Endothelial cell of umbilical vein (primary cell): ENCODE results near the gene LRCH2. TPM values are rescaled to one million over a fixed set of nuclear protein-coding genes. Genes with fewer than 3 reads are reported as not detected.

Experiments used
- BruUV-seq: library from RNA; stranded (reverse); fragments of 400-500 nt; replicated peaks from 2 replicates; lab custom pipeline; 2021; lab: Mats Ljungman, UMichigan
- CTCF ChIA-PET: fragments of 300-600, 350-600 bp; sonication (Branson Sonifier 250); formaldehyde crosslinking; loops from one replicate; lab custom pipeline; 2021; ENCODE audit warnings: antibody characterized with exemption, inconsistent platforms; lab: Charles Lee
- POLR2A ChIA-PET: fragments of 300-600, 350-600 bp; sonication (Branson Sonifier 250); formaldehyde crosslinking; loops from one replicate; lab custom pipeline; 2021; ENCODE audit warnings: antibody characterized with exemption, inconsistent platforms; lab: Charles Lee
- DNase-seq: peaks from one replicate; pipeline ENCODE4 v3.0.0-alpha.2; 2011; ENCODE audit warnings: low read depth, low spot score
- FAIRE-seq: peaks from 2 replicates; lab custom pipeline; 2011; peaks lifted over from hg19 to GRCh38; lab: Jason Lieb, UNC
- H2AFZ ChIP-seq: 2 replicates; pipeline ENCODE4 v1.6.0; 2012; ENCODE audit warnings: low read depth, low read length, control low read depth, inconsistent platforms
- H3K27ac ChIP-seq: 2 replicates; pipeline ENCODE4 v1.5.1; 2011; ENCODE audit warnings: low read depth, mild to moderate bottlenecking, control low read depth, low read length, moderate library complexity; ENCODE audit not compliant: insufficient read depth
- H3K27me3 ChIP-seq, 2 experiments: 2 replicates each; pipeline versions ENCODE4 v1.6.0 to v1.6.1; 2011; ENCODE audit warnings: low read length in 2 of 2, mixed read lengths in 1 of 2; ENCODE audit not compliant: control insufficient read depth in 2 of 2, insufficient read depth in 2 of 2
- H3K36me3 ChIP-seq, 2 experiments: 2 replicates in 1 of 2; 3 replicates in 1 of 2; pipeline ENCODE4 v1.5.1; 2011; ENCODE audit warnings: low read length in 2 of 2, mild to moderate bottlenecking in 1 of 2, moderate library complexity in 1 of 2; ENCODE audit not compliant: control insufficient read depth in 2 of 2, insufficient read depth in 2 of 2; ENCODE audit errors: extremely low read depth in 1 of 2
- H3K4me1 ChIP-seq: 3 replicates; pipeline ENCODE4 v1.5.1; 2011; ENCODE audit warnings: mild to moderate bottlenecking, low read length; ENCODE audit not compliant: control insufficient read depth, insufficient read depth; ENCODE audit errors: extremely low read depth
- H3K4me2 ChIP-seq: 2 replicates; pipeline ENCODE4 v1.6.1; 2011; ENCODE audit warnings: low read length, control low read depth, mixed read lengths; ENCODE audit not compliant: insufficient read depth
- H3K4me3 ChIP-seq, 3 experiments: fragments of 200-600 bp in 1 of 3; sonication (generic), shearing (Covaris generic) in 1 of 3; replicated peaks in 1 of 3; 2 replicates each; pipeline ENCODE4 v1.5.1; 2011 to 2016; ENCODE audit warnings: control low read depth in 3 of 3, low read length in 3 of 3, mild to moderate bottlenecking in 2 of 3, inconsistent platforms in 1 of 3, low read depth in 1 of 3, moderate library complexity in 1 of 3; ENCODE audit not compliant: insufficient read depth in 1 of 3
- H3K79me2 ChIP-seq: 2 replicates; pipeline ENCODE4 v1.6.0; 2012; ENCODE audit warnings: low read length, inconsistent platforms; ENCODE audit not compliant: control insufficient read depth, insufficient read depth
- H3K9ac ChIP-seq: replicated peaks from 2 replicates; pipeline ENCODE3; 2011; ENCODE audit warnings: low read length, control low read depth; ENCODE audit not compliant: insufficient read depth; ENCODE audit errors: extremely low read depth
- H3K9me1 ChIP-seq: replicated peaks from 3 replicates; pipeline ENCODE4 v1.6.0; 2011; ENCODE audit warnings: mild to moderate bottlenecking, low read length; ENCODE audit not compliant: control insufficient read depth, insufficient read depth; ENCODE audit errors: extremely low read depth
- H3K9me3 ChIP-seq: replicated peaks from 2 replicates; pipeline ENCODE4 v1.5.1; 2012; ENCODE audit warnings: low read length, inconsistent platforms; ENCODE audit not compliant: control insufficient read depth, insufficient read depth
- H4K20me1 ChIP-seq: replicated peaks from 2 replicates; pipeline ENCODE3; 2011; ENCODE audit warnings: mild to moderate bottlenecking, low read length; ENCODE audit not compliant: control insufficient read depth, insufficient read depth; ENCODE audit errors: extremely low read depth
- CTCF ChIP-seq, 2 donors: IDR thresholded peaks; 1 replicate in 1 of 2; 2 replicates in 1 of 2; pipeline ENCODE4 v1.5.1; 2011; ENCODE audit warnings: low read length in 2 of 2, mild to moderate bottlenecking in 2 of 2, moderate library complexity in 2 of 2, control low read depth in 1 of 2, inconsistent platforms in 1 of 2, low read depth in 1 of 2; ENCODE audit not compliant: insufficient read depth in 1 of 2; ENCODE audit errors: extremely low read depth in 1 of 2
- EZH2 ChIP-seq: IDR thresholded peaks from 2 replicates; pipeline ENCODE4 v1.6.1; 2012; ENCODE audit warnings: borderline replicate concordance, low read depth, mild to moderate bottlenecking, moderate library complexity, low read length, inconsistent platforms; ENCODE audit not compliant: severe bottlenecking
- FOS ChIP-seq: IDR thresholded peaks from 2 replicates; pipeline ENCODE4 v1.6.1; 2011; ENCODE audit warnings: mild to moderate bottlenecking, low read length, moderate library complexity, borderline replicate concordance; ENCODE audit not compliant: insufficient read depth
- GATA2 ChIP-seq: IDR thresholded peaks from 2 replicates; pipeline ENCODE4 v1.7.0; 2011; ENCODE audit warnings: low read depth, mild to moderate bottlenecking, moderate library complexity, mixed read lengths, low read length; ENCODE audit not compliant: insufficient read length, insufficient read depth
- JUN ChIP-seq: IDR thresholded peaks from 2 replicates; pipeline ENCODE4 v1.6.1; 2011; ENCODE audit warnings: borderline replicate concordance, low read depth; ENCODE audit not compliant: insufficient read length, insufficient read depth
- MAX ChIP-seq: IDR thresholded peaks from 2 replicates; pipeline ENCODE4 v1.6.1; 2011; ENCODE audit not compliant: insufficient read depth, insufficient read length
- MYC ChIP-seq: IDR thresholded peaks from one replicate; pipeline ENCODE4 v1.6.1; 2011; ENCODE audit warnings: mild to moderate bottlenecking, low read depth, low read length
- POLR2A ChIP-seq: IDR thresholded peaks from 2 replicates; pipeline ENCODE4 v1.6.1; 2012; ENCODE audit warnings: low read depth, mild to moderate bottlenecking, control low read depth, low read length
- POLR2AphosphoS5 ChIP-seq: IDR thresholded peaks from 2 replicates; pipeline ENCODE4 v1.6.1; 2012; ENCODE audit warnings: low read depth, mild to moderate bottlenecking, control low read depth, low read length, moderate library complexity; ENCODE audit not compliant: insufficient read depth
- dilution Hi-C: fragments of 300-500 bp; cut with MboI; formaldehyde crosslinking; loops from one replicate; pipeline ENCODE4 v1.15.0; 2019; ENCODE audit warnings: low sequenced_read_pairs; ENCODE audit not compliant: extremely low pct_ligation_motif_present
- intact Hi-C: fragments of 100-400 bp; cut with micrococcal nuclease; formaldehyde crosslinking; loops from one replicate; pipeline ENCODE4 v1.10.0; 2022
- polyA plus RNA-seq, 4 experiments: library from polyadenylated mRNA; depleted of rRNA in 3 of 4; stranded (reverse) in 3 of 4; unstranded in 1 of 4; fragments of >200 nt; gene quantifications; 2 replicates each; pipeline versions ENCODE4 v1.2.1 to v1.2.3, GENCODE V29; 2011 to 2012; ENCODE audit warnings: missing spikeins in 1 of 4
- total RNA-seq: library from RNA; stranded (reverse); gene quantifications from 2 replicates; pipeline ENCODE4 v1.2.3, GENCODE V29; 2021

The LRCH2 gene
- total and polyA plus RNA-seq, 2 donors (not counting 3 experiments of a cell fraction or from before 2014, with no cell fraction given) = 1.1 to 4.6 TPM

GRCh38 chrX:115147220-115147619, 86.7 kb downstream of the LRCH2 start:
- BruUV-seq = no TSS peak
- Histone ChIP-seq H4K20me1 (no peaks in the 10 kb centered on the region), H3K36me3 (no peaks in the 10 kb centered on the region), H3K9me3 (no peaks in the 10 kb centered on the region), H3K79me2 (no peaks in the 10 kb centered on the region), H3K4me2 (no peak overlapping the region), H3K4me1 (no peaks in the 10 kb centered on the region), H3K4me3 (no peak overlapping the region), H2AFZ (no peak overlapping the region), H3K27me3 (no peaks in the 10 kb centered on the region), H3K27ac (no peak overlapping the region), H3K9me1 (no peaks in the 10 kb centered on the region), H3K9ac (no peak overlapping the region)
- ChIA-PET CTCF (interaction anchor here (0.6 to 1.3 kb wide), 24 partner anchors 8 to 803 kb away, joined by 3 to 64 read pairs (median 4); no protein-coding TSS in a partner anchor), POLR2A (no interaction called here)
- FAIRE-seq (peak; percentile 59), DNase-seq (peak; percentile 21)
- intact Hi-C loops = loop anchor here (2.0 to 5.0 kb wide), 3 partner anchors 128 to 535 kb away; no protein-coding TSS in a partner anchor
- dilution Hi-C loops = no loop called here
- TF ChIP-seq POLR2A (no peak), CTCF (IDR thresholded peaks at IDR 0.05; ENCODE audit: extremely low read depth in 1 of 2, insufficient read depth in 1 of 2, low read depth in 1 of 2, low read length in 2 of 2) (peak in 1 of 2 donors; percentile 9)

GRCh38 chrX:115142057-115142456, 91.8 kb downstream of the LRCH2 start:
- CTCF ChIA-PET = no interaction called here
- H3K4me2 ChIP-seq = no peak overlapping the region
- H2AFZ ChIP-seq = no peak overlapping the region
- intact Hi-C loops (no loop called here), dilution Hi-C loops (no loop called here)
- no peaks in the 10 kb centered on the region for H3K79me2 ChIP-seq
- no TSS peak for BruUV-seq
- no peaks in the 10 kb centered on the region for H3K36me3 ChIP-seq
- no peak for TF ChIP-seq FOS
- no peak for TF ChIP-seq POLR2A
- no peak for TF ChIP-seq POLR2AphosphoS5
- TF ChIP-seq MAX = no peak
- TF ChIP-seq EZH2 = no peak
- no peak for TF ChIP-seq MYC
- TF ChIP-seq CTCF (IDR thresholded peaks at IDR 0.05; ENCODE audit: extremely low read depth in 1 of 2, insufficient read depth in 1 of 2, low read depth in 1 of 2, low read length in 2 of 2) = no peak
- no peak for TF ChIP-seq JUN
- no peak for TF ChIP-seq GATA2
- H3K27me3 ChIP-seq = no peaks in the 10 kb centered on the region
- FAIRE-seq (no peak), DNase-seq (no peak)
- no peaks in the 10 kb centered on the region for H3K9me1 ChIP-seq
- no peaks in the 10 kb centered on the region for H3K4me1 ChIP-seq
- H4K20me1 ChIP-seq = no peaks in the 10 kb centered on the region
- POLR2A ChIA-PET = interaction anchor here (0.7 kb wide), 1 partner anchor 428 kb away, joined by 4 read pairs; no protein-coding TSS in a partner anchor
- H3K27ac ChIP-seq = no peak overlapping the region
- H3K9me3 ChIP-seq = no peaks in the 10 kb centered on the region
- no peak overlapping the region for H3K4me3 ChIP-seq
- no peak overlapping the region for H3K9ac ChIP-seq
